GM21423 (cell line): ENCODE data around the gene ZNF747.
A peak's percentile ranks its signal among the peaks of the same experiment; 100 is the strongest.
"Not testable (repeated sequence)": the region's sequence is repeated elsewhere in the genome, so short reads cannot be mapped to it uniquely, and the experiment has no call there.

Experiments
- ATAC-seq: cut with Tn5 transposase; IDR thresholded peaks from one replicate; pipeline ENCODE4 v1.9.1; 2021; ENCODE audit warnings: mild to moderate bottlenecking, moderate library complexity; ENCODE audit not compliant: unreplicated experiment

Gene ZNF747

GRCh38 chr16:30557957-30558788 is 23.5 kb upstream of the ZNF747 start, which contains the start of gene ZNF764:
ZNF764 (minus strand) TSS chr16:30558374; CDS start chr16:30558182, 192 bp downstream.
- ATAC-seq = peak; percentile 92

- ATAC-seq = peak; percentile 15
Measured at GRCh38 chr16:30557707-30557956, 23.0 kb upstream of the ZNF747 start.

DNA sequence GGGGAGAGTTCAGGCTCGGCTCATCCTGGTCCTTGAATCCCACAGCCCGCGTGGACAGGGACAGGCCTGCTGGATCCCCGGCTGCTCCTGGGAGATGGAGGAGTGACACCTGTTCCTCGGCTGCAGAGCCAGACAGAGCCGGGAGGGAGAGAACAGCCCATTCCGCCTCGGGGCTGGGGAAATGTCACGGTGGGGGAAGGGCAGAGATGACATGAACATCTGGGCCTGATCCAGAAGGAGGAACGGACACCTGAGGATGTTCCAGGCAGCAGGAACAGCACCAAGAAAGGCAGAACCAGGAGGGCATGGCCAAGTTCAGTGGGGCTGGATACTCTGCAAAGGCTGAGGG is 21.4 kb upstream of the ZNF747 start:
- ATAC-seq = no peak

DNA sequence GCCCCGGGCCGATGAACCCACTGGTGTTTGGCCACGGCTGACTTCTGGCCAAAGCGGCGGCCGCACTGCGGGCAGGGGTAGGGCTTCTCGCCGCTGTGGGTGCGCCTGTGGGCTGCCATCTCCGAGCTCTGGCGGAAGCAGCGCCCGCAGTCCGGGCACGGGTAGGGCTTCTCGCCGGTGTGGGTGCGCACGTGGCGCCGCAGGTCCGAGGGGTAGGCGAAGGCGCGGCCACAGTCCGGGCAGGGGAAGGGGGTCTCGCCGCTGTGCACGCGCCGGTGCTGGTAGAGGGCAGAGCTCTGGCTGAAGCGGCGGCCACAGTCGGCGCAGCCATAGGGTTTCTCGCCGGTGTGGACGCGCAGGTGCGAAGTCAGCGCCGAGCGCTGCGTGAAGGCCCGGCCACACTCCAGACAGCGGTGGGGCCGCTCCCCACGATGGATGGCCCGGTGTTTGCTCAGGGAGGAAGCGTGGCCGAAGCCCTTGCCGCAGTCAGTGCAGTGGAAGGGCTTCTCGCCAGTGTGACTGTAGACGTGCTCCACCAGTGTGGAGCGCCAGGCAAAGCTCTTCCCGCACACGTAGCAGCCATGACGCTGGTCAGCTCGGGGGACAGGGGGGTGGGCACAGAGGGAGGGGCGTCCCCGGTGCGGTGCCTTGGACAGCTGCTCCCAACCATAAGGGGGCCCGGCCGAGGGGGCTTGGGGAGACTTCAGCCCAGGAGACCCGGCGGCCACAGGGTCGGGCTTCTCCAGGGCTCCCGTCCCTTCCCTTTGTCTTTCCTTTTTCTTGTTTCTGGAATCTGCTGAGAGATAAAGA is 20.9 kb upstream of the ZNF747 start:
- no peak for ATAC-seq

DNA sequence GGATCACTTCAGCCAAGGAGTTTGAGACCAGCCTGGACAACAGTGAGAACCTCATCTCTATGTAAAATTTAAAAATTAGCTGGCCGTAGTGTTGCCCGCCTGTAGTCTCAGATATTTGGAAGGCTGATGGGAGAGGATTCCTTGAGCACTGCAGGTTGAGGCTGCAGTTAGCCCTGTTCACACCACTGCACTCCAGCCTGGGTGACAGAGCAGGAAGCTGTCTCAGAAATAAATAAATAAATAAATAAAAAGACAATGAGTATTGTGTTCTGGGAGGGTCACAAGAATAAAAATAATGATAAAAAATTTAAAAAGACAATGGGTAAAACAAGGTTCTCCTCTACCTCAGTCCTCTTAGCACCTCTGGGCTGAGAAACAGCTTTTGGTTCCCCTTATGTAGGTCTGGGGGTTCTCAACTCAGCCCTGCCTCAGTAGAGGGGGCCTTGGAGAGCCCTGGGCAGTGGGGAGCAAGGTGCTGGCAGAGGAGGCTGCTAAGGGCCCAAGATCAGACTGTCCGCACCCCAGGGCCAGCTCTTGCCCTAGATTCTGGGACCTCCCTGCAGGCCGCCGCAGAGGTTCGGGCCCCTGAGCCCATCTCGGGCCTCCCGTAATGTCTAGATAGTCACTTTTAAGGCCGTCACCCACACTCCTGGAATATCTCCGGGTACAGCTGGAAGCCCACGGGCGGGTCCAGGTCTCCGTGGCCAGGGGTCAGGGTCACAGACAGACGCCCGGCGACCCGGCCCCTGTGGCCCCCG is 20.1 kb upstream of the ZNF747 start:
- ATAC-seq = no peak

GRCh38 chr16:30553393-30553899 is 18.8 kb upstream of the ZNF747 start:
- ATAC-seq = no peak

- no peak for ATAC-seq
Measured at GRCh38 chr16:30552956-30553355, 18.3 kb upstream of the ZNF747 start.

DNA sequence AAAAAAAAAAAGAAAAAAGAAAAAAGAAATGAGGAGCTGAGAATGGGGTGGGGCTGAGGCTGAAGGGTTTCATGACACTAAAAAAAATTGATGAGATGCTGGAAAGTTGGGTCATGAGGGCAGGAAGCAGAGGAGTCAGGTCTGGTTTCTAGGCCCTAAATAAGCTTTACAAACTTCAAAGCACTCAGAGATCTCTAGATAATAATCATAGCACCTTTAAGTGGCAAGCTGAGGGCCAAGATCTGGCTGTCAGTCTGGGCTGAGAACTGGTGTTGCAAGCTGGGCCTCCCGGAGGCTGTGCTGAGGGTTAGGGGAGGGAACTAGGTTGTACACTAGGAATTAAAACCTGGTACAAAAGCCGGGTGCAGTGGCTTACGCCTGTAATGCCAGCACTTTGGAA is 17.1 kb upstream of the ZNF747 start:
- ATAC-seq = no peak

- no peak for ATAC-seq
Measured at GRCh38 chr16:30548416-30549253, 14.0 kb upstream of the ZNF747 start.

DNA sequence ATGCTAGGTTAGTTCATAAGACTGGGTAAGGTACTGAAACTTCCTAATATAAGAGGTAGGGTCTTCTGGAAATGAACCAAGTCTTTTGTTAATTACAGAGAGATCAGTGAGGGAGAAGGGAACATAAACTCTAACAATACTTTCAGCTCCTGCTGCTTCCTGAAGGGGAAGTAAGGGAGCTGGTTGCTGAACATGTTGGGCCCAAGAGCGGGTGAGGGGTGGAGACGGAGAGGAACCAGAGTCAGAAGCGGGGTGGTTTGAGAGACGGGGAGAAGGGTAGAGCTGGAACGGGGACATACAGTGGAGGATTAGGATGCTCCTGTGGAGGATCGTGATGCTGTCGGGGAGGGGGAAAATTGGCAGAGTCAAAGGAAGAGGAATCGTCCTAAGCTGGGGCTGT is 11.5 kb upstream of the ZNF747 start:
- no peak for ATAC-seq

DNA sequence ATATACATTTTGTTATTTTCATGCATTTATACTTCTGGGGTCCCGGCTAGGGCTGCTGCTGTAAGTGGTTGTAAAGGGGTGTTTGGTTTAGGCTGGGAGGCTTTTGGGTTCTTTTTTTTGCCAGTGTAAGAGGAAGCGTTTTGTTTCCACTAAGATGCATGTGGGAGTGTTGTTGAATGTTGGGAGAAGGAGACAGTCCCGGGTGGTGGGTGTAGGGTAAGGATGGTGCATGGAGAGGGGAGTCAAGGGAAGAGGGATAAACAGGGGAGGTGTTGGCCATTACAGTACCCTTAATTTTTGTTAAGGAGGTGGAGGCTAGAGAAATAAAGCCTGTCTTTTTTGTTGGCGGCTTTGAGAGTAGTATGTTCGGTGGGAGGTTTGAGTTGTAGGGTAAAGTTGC is 8.4 kb upstream of the ZNF747 start:
- ATAC-seq = no peak

DNA sequence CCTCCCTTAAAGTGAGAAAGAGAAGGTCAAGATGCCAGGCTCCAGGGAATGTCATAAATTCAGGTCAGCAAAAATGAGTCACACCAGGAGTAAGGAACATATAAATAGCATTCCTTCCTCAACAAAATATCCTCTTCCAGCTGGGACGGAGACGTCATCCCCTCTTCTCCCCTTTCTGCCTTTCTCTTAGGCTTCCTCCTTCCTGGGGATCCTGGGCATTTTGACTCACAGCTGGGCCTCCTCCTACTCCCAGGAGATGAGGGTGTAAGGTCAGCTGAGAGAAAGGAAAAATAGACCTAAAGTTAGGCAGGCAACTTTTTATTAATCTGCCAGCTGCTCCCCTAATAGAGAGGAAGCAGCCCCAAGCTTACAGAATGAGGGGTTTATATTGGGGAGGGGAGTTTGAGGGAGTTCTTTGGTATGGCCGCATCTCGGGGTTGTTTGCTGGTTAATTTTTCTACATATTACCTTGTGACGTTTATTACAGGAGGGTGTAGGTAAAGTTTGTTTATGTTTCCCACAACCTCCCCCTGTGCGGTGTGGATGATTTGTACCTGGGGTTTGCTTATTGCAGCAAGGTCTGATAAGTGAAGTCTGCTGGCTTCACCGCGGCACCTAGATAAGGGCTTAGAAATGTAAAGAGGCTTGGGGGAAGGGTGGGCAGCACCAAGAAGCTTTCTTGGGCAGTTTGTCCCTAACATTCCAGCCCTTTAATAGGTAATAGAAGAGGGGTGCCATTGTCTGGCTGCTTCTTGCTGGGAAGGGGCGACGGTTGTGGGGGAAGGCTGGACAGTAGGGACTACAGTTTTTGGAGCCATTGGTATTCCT is 7.1 kb upstream of the ZNF747 start:
- no peak for ATAC-seq

DNA sequence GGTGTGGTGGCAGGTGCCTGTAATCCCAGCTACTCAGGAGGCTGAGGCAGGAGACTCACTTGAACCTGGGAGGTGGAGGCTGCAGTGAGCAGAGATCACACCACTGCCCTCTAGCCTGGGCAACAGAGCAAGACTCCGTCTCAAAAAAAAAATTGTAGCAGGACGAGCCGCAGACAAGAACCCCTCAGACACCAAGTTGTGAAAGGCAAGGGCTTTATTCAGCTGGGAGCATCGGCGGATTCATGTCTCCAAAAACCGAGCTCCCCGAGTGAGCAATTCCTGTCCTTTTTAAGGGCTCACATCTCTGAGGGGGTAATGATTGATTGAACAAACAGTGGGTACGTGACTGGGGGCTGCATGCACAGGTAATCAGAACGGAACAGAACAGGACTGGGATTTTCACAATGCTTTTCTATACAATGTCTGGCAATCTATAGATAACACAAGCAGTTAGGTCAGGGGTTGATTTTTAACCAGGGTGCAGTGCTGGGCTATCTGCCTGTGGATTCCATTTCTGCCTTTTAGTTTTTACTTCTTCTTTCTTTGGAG is 6.3 kb upstream of the ZNF747 start:
- ATAC-seq = not testable (repeated sequence)

GRCh38 chr16:30539986-30540526 is 5.4 kb upstream of the ZNF747 start:
- ATAC-seq = not testable (repeated sequence)

GRCh38 chr16:30539000-30539964 is 4.6 kb upstream of the ZNF747 start:
- ATAC-seq = no peak

DNA sequence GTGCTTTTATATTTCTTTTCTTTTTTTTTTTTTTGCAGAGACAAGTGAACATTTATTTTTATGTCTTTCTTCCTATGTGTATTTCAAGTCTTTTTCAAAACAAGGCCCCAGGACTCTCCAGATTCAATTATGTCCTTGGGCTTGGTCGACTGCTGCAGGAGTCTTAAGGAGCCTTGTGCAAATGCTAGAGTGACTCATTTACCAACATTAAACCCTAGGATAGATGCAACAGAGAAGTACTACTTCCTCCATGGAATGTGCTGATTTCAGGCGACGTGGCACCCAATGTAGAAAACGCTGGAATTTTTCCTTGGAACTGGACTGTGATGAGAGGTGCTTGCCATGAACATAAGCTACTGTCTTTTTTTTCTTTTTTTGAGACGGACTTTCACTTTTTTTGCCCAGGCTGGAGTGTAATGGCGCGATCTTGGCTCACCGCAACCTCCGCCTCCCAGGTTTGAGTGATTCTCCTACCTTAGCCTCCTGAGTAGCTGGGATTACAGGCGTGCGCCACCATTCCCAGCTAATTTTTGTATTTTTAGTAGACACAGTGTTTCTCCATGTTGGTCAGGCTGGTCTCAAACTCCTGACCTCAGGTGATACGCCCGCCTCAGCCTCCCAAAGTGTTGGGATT is 1.9 kb upstream of the ZNF747 start:
- not testable (repeated sequence) for ATAC-seq

DNA sequence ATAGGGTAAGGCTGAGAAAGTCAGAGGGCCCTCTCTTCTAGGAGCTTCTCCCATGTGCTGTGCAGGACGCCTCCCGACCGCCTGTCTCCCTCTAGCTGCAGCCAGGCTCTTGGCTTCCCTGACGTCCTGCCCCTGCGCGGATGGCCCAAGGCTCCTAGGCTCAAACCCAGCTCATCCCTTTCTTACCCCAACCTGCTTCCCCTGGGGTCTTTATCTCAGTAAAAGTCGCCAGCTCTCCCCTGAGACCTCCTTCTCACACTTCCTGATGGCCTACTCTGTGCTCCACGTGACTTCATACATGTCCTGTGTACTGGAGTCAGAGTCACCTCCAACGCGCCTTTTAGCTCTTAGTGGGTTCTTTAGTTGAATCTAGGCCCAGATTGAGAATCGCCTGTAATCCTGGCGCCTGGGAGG is 1.1 kb upstream of the ZNF747 start:
- peak; percentile 42 for ATAC-seq
